Measurements from ENCODE around the gene CDH23.
A peak's percentile ranks its signal among the peaks of the same experiment; 100 is the strongest.
"Not testable (repeated sequence)": the region's sequence is repeated elsewhere in the genome, so short reads cannot be mapped to it uniquely, and the experiment has no call there.

Gene CDH23

DNA sequence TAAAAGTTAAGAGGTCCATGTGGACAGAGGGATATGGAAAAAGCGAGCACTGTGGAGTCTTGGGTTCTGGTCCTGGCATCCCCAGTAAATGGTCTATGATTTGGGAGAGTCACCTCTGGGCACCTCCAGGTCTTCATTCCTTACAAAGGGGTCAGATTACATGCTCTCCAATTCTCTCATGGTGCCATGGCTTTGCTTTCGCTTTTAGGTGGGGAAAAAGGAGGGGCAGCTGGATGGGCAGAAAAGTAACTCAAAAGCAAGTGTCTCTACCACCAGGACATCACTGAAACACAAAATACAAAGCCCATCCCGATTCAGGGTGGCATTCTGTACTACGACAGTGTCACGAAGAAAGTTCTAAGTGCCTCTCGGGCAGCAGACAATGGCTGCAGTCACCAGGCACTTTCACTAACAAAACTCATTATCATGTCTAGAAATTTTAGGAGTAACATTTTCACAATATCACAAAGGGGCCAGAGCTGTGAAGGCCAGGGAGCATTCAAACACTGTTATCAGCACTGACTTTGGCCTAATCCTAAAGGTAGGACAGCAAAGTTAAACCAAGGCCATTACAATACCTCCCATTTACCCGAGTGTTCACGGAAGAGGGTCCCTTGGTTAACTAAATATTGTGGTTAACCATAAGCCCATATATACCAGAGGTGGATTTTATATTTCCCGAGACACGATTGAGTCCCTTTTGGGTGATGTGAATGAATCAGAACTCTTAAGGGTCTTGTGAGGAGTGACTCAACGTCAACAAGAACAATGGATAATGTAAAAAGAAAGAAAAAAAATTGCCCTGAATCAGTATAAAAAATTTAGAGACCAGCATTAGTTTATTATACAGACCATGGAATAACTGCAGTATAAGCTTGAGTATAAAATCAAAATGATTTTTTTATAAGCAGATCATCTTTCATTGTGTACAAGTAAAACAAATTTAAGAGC, 451.9 kb downstream of the CDH23 start:
- no peak for DNase-seq

DNA sequence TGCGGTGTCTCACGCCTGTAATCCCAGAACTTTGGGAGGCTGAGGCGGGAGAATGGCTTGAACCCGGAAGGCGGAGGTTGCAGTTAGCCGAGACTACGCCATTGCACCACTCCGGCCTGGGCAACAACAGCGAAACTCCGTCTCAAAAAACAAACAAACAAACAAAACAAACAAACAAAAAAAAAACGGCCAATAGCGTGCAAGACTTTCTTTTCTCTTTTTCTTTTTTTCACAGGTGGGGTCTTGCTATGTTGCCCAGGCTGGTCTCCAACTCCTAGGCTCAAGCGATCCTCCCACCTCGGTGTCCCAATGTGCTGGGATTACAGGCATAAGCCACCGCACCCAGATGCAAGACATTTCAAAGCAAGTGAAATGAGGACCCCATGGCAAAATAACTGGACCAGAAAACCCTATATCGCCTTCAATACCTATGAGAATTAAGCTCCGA, 452.8 kb downstream of the CDH23 start:
- no peak for DNase-seq

DNA sequence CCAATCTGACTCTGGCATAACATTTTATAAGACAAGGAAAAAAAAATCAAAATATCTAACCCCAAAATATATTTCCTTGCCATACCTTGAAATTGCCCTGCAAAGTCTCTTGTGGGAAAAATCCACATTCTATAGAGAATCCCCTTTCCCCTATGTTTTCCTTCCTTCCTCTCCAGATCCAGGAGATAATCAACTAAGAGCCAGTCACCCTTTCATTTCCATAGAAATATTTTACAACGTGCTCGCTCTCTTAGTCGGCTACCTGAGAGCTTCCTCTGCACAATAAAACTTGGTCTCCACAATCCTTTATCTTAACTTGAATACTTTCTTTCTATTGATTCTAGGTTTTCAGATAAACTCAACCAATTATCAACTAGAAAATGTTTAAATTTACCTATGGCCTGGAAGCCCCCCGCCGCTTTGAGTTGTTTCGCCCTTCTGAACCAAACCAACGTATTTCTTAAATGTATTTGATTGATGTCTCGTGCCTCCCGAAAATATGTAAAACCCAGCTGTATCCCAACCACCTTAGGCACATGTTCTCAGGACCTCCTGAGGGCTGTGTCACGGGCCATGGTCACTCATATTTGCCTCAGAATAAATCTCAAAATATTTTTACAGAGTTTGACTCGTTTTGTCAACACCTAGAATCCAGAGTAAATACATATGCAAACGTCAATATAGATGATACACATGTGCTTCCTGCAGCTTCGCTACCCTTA, 453.5 kb downstream of the CDH23 start:
- DNase-seq: no peak

DNA sequence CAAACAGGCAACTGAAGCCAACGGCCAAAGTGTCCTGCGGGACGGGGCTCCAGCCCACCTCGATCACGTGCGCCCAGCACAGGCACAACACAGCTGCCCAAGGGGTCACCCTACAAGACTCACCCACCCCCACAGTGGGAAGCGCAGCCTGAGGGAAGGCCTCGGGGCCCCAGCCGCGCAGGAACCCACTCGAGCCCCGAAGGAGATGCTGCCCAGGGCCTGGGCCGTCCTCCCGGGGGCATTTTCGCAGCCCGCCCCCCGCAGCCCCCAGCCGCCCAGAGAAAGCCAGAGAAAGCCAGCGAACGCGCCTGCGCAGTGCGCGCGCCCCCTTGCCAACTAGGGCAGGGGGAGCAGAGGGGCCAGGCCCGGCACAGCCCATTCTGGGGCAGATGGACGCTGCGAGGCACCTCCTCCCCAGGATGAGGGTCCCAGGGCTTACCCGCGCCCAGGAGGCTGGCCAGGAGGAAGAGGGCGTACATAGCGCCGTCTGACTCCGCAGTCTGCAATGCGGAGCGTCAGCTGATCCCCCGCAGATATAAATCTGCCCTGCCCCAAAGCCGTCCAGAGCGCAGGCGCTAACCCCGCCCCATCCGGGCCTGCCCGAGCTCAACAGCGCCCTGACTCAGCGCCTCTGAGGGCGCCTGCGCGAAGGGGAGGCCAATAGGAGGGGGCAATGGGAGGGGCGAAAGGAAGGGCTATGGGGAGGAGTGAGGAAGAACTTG, 454.2 kb downstream of the CDH23 start, which contains the start of gene PSAP:
PSAP (minus strand) TSS at position 509 of the 722 bp plus-strand sequence; CDS start at position 479, 30 bp downstream.
- DNase-seq: peak; percentile 91

DNA sequence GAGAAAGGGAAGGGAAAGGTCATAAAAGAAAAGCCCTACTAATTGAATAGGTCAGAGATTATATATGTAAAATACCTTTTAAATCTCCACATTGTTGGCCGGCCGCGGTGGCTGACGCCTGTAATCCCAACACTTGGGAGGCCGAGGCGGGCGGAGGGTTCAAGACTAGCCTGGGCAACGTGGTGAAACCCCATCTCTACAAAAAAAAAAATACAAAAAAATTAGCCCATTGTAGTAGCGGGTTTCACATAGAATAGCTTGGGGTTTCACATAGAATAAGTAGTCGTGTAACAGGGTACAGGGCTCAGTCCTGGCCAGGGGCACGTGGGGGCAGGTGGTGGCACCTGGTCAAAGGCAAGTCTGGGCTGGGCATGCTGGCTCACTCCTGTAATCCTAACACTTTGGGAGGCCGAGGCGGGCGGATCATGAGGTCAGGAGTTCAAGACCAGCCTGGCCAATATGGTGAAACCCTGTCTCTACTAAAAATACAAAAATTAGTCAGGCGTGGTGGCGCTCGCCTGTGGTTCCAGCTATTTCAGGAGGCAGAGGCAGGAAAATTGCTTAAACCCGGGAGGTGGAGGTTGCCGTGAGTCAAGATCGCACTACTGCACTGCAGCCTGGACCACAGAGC, 454.9 kb downstream of the CDH23 start:
- not testable (repeated sequence) for DNase-seq

DNA sequence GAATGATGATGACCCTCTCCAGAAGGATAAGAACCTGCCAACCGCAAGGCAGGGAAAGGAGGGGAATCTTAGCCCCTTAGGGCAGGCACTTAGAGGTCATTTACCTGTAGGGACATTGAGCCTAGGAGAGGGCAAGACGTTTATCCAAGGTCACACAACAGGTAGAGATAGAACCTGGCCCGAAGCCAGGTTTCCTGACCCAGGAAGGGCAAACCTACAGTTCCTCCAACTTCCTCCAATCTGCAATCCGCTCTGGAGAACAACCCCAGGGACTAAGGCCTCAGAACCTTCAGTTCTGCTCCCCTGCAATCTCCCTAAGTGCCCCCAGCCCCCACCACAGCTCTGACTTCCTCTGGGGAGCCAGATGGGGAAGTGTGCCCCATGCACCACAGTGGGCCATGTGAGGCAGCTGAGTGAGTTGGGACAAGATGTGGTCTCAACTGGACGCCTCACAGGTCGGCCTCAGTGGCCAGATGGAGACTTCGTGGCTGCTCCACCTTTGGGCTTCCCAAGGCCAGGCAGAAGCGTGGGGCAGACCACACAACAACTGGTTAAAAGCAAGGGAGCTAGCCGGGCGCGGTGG, 455.7 kb downstream of the CDH23 start:
- DNase-seq: no peak

DNA sequence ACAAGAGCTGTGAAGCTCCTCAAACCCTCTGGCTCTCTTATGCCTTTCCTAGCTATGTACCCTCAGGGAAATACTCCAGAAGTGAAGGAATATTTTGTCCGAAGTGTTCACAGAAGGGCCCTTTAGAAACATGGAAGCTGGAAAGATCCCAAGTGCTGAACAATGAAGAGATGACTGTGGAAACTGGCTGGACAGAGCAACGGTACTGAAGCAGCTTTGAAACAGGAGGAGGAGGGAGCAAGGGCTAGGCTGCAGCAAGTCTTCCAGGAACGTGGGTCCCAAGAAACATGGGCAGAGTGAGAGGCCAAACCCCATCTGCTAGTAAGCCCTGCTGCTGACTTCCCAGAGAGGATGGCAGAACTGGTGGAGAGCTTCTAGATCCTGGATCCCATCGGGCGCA, 457.3 kb downstream of the CDH23 start:
- DNase-seq: no peak

DNA sequence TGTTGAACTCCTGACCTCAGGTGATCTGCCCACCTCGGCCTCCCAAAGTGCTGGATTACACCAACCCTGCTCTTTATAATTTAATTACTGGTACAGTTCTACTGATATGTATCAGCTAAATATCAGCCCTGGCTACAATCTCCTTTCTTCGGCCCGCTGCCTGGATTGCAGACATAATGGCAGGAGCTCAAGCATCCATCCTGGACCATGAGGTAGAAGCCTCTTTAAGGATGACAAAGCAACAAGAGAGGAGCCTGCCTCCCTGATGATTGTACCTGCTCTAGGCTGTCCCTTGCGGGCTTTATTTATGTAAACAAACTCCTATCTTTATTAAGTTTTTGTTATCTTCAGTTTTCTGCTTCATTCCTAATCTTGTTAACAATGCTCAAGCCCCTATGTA, 459.9 kb downstream of the CDH23 start:
- DNase-seq: no peak

DNA sequence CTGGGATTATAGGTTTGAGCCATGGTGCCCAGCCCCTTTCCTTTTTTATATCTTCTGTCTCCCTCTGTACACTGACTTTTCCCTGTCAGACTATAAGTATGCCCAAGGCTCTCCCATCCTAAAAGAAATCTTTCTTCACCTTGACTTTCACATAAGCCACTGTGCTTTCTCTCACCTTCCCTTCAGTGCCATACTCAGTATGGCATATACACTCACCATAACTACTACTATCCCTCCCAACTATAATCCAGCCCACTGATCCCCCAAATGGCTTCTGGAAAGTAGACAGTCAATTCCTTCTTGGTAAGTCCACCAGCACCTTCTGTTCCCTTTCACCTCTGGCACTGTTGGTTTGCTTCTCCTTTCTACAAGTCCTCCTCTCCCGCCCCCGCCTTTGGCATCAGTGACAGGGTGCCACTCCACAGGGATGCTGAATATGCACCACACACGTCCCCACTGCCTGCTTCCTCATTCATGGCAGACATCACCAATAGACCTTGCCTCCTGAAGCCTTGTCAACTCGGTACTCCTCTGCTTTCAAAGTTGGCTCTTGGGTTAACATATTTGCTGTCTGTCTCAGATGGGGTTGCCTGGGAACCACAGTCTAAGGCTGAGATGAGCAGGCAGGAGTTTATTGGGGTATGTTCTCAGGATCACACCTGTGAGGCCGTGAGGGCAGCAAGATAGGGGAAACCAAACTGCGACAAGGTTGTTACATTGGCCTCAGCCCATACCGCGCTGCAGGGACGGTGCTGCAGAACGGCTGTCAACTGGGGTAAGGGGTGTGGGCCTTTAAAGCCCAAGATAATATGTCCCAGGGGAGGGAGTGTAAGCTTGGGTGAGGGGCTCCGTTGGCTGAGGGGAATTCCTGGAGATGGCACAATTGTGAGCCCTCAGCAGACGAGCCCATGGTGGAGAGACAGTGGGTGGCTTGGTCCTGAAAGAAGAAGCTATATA, 461.5 kb downstream of the CDH23 start:
- DNase-seq: no peak

DNA sequence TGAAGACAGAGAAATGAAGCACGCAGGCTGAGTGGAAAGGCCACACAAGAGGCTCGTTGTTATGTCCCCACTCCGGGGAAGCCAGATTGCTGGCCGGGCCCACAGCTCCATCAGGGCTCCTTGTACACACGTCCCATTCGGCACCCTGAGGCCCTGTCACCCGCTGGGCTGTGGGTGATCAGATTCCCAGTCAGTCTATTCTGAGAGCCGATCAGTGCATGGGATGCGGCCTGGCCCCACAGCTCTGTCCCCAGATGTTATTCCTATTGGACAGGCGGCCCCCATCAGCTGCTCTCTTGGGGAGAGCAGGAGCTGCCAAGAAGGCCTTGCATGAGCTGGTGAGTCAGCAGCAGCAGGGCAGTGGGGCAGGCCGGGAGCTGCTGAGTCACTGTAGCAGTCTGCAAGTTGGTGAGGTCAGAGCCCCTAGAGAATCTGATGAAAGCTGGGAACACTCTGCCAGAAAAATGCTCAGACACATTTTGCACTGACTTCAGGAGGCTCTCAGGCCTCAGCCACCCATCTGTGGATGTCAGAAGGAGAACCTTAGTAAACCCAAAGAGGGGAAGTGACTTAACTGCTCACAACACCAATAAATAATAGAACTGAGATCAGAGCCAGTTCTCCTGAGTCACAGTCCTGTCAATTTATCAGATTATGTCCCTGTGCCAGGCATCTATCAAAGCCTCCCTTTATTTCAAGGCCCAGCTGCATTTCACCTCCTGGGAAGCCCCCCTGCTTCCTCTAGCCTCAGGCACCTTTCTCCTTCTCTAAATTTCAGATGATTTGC, 463.7 kb downstream of the CDH23 start:
- peak; percentile 68 for DNase-seq

DNA sequence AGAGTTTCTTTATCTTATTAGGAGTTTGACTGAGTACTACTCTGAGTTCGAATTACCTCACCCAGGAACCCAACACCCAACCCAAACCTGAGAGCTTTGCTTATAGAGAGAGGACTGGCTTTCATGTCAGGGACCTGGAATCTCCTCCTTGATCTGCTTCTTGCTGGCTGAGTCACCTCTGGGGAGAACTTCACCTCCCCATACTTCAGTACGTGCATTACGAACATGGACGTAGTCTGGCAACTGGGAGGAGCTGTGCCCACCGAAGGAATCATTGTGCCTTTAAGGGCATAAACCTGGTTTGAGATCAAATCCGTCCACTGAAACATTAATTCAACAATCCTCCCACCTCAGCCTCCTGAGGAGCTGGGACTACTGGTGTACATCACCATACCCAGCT, 466.5 kb downstream of the CDH23 start:
- DNase-seq: no peak

DNA sequence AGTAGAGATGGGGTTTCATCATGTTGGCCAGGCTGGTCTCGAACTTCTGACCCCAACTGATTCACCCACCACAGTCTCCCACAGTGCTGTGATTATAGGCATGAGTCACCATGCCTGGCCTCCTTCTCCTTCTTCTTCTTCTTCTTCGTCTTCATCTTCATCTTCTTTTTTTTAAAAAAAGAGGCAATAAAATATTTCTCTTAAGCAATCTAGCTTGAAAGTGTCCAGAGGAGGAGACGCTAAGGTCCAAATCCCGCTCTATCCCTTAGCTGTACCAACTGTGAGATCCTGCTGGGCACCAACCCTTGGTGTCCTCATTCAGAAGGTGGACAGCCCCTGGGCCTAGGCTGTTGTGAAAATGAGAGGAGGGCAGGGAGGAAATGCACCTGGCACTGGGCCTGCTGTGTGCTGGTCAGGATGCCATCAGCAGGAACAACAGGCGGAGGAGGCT, 468.2 kb downstream of the CDH23 start:
- no peak for DNase-seq
